HCT116 (cell line): ENCODE results near the gene MAML3. TPM values are rescaled to one million over a fixed set of nuclear protein-coding genes. Genes with fewer than 3 reads are reported as not detected.

Experiments used
- ATAC-seq: fragments of 200-7000 bp; cut with Tn5 transposase; 2 replicates; pipeline ENCODE4 v1.9.1; 2020; ENCODE audit warnings: mild to moderate bottlenecking, moderate library complexity
- BruUV-seq: library from RNA; stranded (reverse); fragments of 400-500 nt; replicated peaks from 2 replicates; lab custom pipeline; 2021; lab: Mats Ljungman, UMichigan
- CTCF ChIA-PET: fragments of 300-600 bp; sonication (Branson Sonifier 250); formaldehyde crosslinking; loops from one replicate; lab custom pipeline; 2021; ENCODE audit warnings: antibody characterized with exemption; lab: Charles Lee
- POLR2A ChIA-PET: fragments of 300-600, 350-600 bp; sonication (Branson Sonifier 250); formaldehyde crosslinking; loops from one replicate; lab custom pipeline; 2021; ENCODE audit warnings: antibody characterized with exemption; lab: Charles Lee
- RAD21 ChIA-PET, 2 experiments: fragments of 300-600 bp; sonication (Branson Sonifier 250); formaldehyde crosslinking; loops; one replicate each; lab custom pipeline; 2023; ENCODE audit warnings: low total read pairs in 2 of 2; ENCODE audit not compliant: uncharacterized antibody in 2 of 2, unreplicated experiment in 2 of 2, low non-redundant PET in 1 of 2; lab: Charles Lee
- DNase-seq: peaks from one replicate; pipeline ENCODE4 v3.0.0-alpha.2; 2010; ENCODE audit warnings: low read depth, low spot score
- H2AFZ ChIP-seq: fragments of 200-600 bp; shearing (Covaris generic), sonication (generic); 2 replicates; pipeline ENCODE4 v1.6.1; 2017; ENCODE audit warnings: low read depth, mixed run types, mixed read lengths, antibody characterized with exemption, low read length; ENCODE audit not compliant: poor library complexity, severe bottlenecking
- H3K27ac ChIP-seq: 2 replicates; pipeline ENCODE4 v1.5.1; 2012; ENCODE audit warnings: low read depth, low read length
- H3K27me3 ChIP-seq: fragments of 200-600 bp; sonication (generic); 2 replicates; pipeline ENCODE4 v1.6.1; 2016; ENCODE audit warnings: mixed run types, low read length, mixed read lengths; ENCODE audit not compliant: insufficient read depth
- H3K36me3 ChIP-seq, 2 experiments: fragments of 200-500 bp in 1 of 2; fragments of 200-600 bp in 1 of 2; sonication (Bioruptor generic) in 1 of 2; sonication (generic) in 1 of 2; 2 replicates each; pipeline versions ENCODE4 v1.5.1 to v1.6.1; 2014 to 2016; ENCODE audit warnings: low read length in 2 of 2, inconsistent platforms in 1 of 2, mixed read lengths in 1 of 2, mixed run types in 1 of 2; ENCODE audit not compliant: insufficient read depth in 2 of 2, control insufficient read depth in 1 of 2
- H3K4me1 ChIP-seq, 2 experiments: fragments of 200-600 bp in 1 of 2; sonication (generic) in 1 of 2; 2 replicates each; pipeline versions ENCODE4 v1.5.1 to v1.6.1; 2012 to 2017; ENCODE audit warnings: low read length in 2 of 2, inconsistent platforms in 1 of 2, mild to moderate bottlenecking in 1 of 2, mixed read lengths in 1 of 2, mixed run types in 1 of 2, moderate library complexity in 1 of 2; ENCODE audit not compliant: insufficient read depth in 2 of 2, control insufficient read depth in 1 of 2
- H3K4me2 ChIP-seq: fragments of 200-600 bp; sonication (generic); 2 replicates; pipeline ENCODE4 v1.6.1; 2017; ENCODE audit warnings: mixed run types, low read length, mixed read lengths
- H3K4me3 ChIP-seq, 2 experiments: fragments of 200-600 bp in 1 of 2; sonication (generic) in 1 of 2; replicated peaks in 1 of 2; 2 replicates each; pipeline ENCODE4 v1.5.1; 2011 to 2016; ENCODE audit warnings: low read length in 2 of 2, control low read depth in 1 of 2, low read depth in 1 of 2, mild to moderate bottlenecking in 1 of 2, mixed read lengths in 1 of 2, mixed run types in 1 of 2
- H3K79me2 ChIP-seq: fragments of 200-600 bp; sonication (generic); 2 replicates; pipeline ENCODE4 v1.6.1; 2017; ENCODE audit warnings: mild to moderate bottlenecking, mixed run types, low read length, moderate library complexity, mixed read lengths; ENCODE audit not compliant: insufficient read depth
- H3K9ac ChIP-seq: fragments of 200-600 bp; sonication (generic); 2 replicates; pipeline ENCODE4 v1.6.1; 2016; ENCODE audit warnings: low read length, mixed read lengths
- H3K9me2 ChIP-seq: fragments of 200-600 bp; sonication (generic), shearing (Covaris generic); 2 replicates; pipeline ENCODE4 v1.6.1; 2017; ENCODE audit warnings: mixed run types, mild to moderate bottlenecking, moderate library complexity; ENCODE audit not compliant: insufficient read depth
- H3K9me3 ChIP-seq, 2 experiments: fragments of 200-500 bp in 1 of 2; fragments of 200-600 bp in 1 of 2; sonication (Bioruptor generic) in 1 of 2; sonication (generic) in 1 of 2; 2 replicates each; pipeline ENCODE4 v1.6.1; 2014 to 2017; ENCODE audit warnings: low read length in 2 of 2, mixed read lengths in 2 of 2, inconsistent platforms in 1 of 2, low read depth in 1 of 2, mild to moderate bottlenecking in 1 of 2, mixed run types in 1 of 2, moderate library complexity in 1 of 2; ENCODE audit not compliant: control insufficient read depth in 1 of 2, insufficient read depth in 1 of 2
- H4K20me1 ChIP-seq: fragments of 200-600 bp; sonication (generic), shearing (Covaris generic); 2 replicates; pipeline ENCODE4 v1.6.1; 2017; ENCODE audit warnings: mixed run types, mild to moderate bottlenecking, moderate library complexity; ENCODE audit not compliant: insufficient read depth
- CBX3 ChIP-seq: IDR thresholded peaks from 2 replicates; pipeline ENCODE4 v1.6.1; 2012; ENCODE audit warnings: low read depth
- CTCF ChIP-seq, 3 experiments: fragments of 200-600 bp in 1 of 3; sonication (generic) in 1 of 3; IDR thresholded peaks in 2 of 3; conservative IDR thresholded peaks in 1 of 3; 2 replicates each; pipeline ENCODE4 v1.5.1; 2012 to 2017; ENCODE audit warnings: low read depth in 2 of 3, low read length in 2 of 3, antibody characterized with exemption in 1 of 3, borderline replicate concordance in 1 of 3, control low read depth in 1 of 3, mild to moderate bottlenecking in 1 of 3, mixed read lengths in 1 of 3, mixed run types in 1 of 3, moderate library complexity in 1 of 3; ENCODE audit not compliant: insufficient read depth in 1 of 3
- ELF1 ChIP-seq: IDR thresholded peaks from 2 replicates; pipeline ENCODE4 v1.6.1; 2012; ENCODE audit warnings: low read depth, borderline replicate concordance
- POLR2A ChIP-seq: IDR thresholded peaks from 2 replicates; pipeline ENCODE4 v1.7.0; 2011; ENCODE audit warnings: borderline replicate concordance; ENCODE audit not compliant: insufficient read depth, insufficient read length; ENCODE audit errors: extremely low read depth
- RAD21 ChIP-seq: IDR thresholded peaks from 2 replicates; pipeline ENCODE4 v1.6.1; 2012; ENCODE audit warnings: low read depth, mild to moderate bottlenecking
- SIN3A ChIP-seq: IDR thresholded peaks from 2 replicates; pipeline ENCODE4 v1.6.1; 2012; ENCODE audit warnings: low read depth
- SRF ChIP-seq: IDR thresholded peaks from 2 replicates; pipeline ENCODE4 v1.6.1; 2012; ENCODE audit warnings: low read depth
- TCF7L2 ChIP-seq: IDR thresholded peaks from 2 replicates; pipeline ENCODE4 v1.7.0; 2011; ENCODE audit warnings: borderline replicate concordance, inconsistent platforms; ENCODE audit not compliant: insufficient read depth, insufficient read length; ENCODE audit errors: extremely low read depth
- YY1 ChIP-seq: IDR thresholded peaks from 2 replicates; pipeline ENCODE4 v1.6.1; 2011; ENCODE audit warnings: low read length, low read depth, moderate library complexity, mild to moderate bottlenecking; ENCODE audit not compliant: insufficient replicate concordance; ENCODE audit errors: extremely low read depth
- intact Hi-C: fragments of 100-400 bp; cut with micrococcal nuclease; formaldehyde crosslinking; loops from 2 replicates; pipeline ENCODE4 v1.10.0; 2022
- total RNA-seq: library from RNA; stranded (reverse); gene quantifications from one replicate; pipeline ENCODE4 v1.2.1, GENCODE V29; 2021; ENCODE audit not compliant: unreplicated experiment
- TF ChIP-seq, protein P1 (sequence below): IDR thresholded peaks from 2 replicates; pipeline ENCODE4 v1.6.1; 2012; ENCODE audit warnings: low read depth
- TF ChIP-seq, protein P2 (sequence below): IDR thresholded peaks from 2 replicates; pipeline ENCODE4 v1.6.1; 2012

Gene MAML3
- total RNA-seq, 1 experiment from 2014 or later: 3.1 TPM

GRCh38 chr4:140057701-140058100 lies 96.3 kb downstream of the MAML3 start (continued):
- TF ChIP-seq, protein P1, sequence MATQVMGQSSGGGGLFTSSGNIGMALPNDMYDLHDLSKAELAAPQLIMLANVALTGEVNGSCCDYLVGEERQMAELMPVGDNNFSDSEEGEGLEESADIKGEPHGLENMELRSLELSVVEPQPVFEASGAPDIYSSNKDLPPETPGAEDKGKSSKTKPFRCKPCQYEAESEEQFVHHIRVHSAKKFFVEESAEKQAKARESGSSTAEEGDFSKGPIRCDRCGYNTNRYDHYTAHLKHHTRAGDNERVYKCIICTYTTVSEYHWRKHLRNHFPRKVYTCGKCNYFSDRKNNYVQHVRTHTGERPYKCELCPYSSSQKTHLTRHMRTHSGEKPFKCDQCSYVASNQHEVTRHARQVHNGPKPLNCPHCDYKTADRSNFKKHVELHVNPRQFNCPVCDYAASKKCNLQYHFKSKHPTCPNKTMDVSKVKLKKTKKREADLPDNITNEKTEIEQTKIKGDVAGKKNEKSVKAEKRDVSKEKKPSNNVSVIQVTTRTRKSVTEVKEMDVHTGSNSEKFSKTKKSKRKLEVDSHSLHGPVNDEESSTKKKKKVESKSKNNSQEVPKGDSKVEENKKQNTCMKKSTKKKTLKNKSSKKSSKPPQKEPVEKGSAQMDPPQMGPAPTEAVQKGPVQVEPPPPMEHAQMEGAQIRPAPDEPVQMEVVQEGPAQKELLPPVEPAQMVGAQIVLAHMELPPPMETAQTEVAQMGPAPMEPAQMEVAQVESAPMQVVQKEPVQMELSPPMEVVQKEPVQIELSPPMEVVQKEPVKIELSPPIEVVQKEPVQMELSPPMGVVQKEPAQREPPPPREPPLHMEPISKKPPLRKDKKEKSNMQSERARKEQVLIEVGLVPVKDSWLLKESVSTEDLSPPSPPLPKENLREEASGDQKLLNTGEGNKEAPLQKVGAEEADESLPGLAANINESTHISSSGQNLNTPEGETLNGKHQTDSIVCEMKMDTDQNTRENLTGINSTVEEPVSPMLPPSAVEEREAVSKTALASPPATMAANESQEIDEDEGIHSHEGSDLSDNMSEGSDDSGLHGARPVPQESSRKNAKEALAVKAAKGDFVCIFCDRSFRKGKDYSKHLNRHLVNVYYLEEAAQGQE: no peak
- TF ChIP-seq CBX3 (no peak), TCF7L2 (no peak), POLR2A (no peak), CTCF (IDR thresholded peaks at IDR 0.05 in 2 of 3, conservative IDR thresholded peaks at IDR 0.05 in 1 of 3; ENCODE audit: borderline replicate concordance in 1 of 3, insufficient read depth in 1 of 3, low read depth in 2 of 3, low read length in 2 of 3) (no peak)

DNA sequence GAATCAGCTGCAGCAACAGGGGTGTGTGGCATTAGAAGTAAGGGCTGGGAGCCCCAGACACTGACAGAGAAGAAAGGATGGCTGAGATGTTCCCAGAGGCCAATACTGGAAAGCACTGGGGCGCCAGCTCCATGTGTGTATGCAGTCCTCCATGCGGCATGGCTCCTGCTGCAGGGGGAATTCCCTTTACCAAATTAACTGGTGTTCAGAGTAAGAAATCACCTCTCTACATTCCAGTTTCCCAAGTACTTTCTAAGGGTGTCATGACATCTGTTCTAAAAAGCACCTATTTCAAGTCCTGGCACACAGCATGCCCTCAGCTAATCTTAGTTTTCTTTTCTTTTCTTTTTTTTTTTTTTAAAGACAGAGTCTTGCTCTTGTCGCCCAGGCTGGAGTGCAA lies 98.0 kb downstream of the MAML3 start:
- RAD21 ChIA-PET: no interaction called here
- Histone ChIP-seq H3K9ac (no peak overlapping the region), H3K79me2 (no peaks in the 10 kb centered on the region), H3K4me2 (no peak overlapping the region), H3K36me3 (no peaks in the 10 kb centered on the region), H2AFZ (no peak overlapping the region), H3K27ac (no peak overlapping the region), H3K9me2 (no peaks in the 10 kb centered on the region), H4K20me1 (no peaks in the 10 kb centered on the region), H3K27me3 (no peaks in the 10 kb centered on the region), H3K9me3 (no peaks in the 10 kb centered on the region)
- no peak for ATAC-seq
- CTCF ChIA-PET: interaction anchor here (0.7 kb wide), 1 partner anchor 43 kb away, joined by 3 read pairs; no protein-coding TSS in a partner anchor
- POLR2A ChIA-PET: no interaction called here
- no TSS peak for BruUV-seq
- no peak for DNase-seq
- TF ChIP-seq, protein P2, sequence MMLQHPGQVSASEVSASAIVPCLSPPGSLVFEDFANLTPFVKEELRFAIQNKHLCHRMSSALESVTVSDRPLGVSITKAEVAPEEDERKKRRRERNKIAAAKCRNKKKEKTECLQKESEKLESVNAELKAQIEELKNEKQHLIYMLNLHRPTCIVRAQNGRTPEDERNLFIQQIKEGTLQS: no peak
- TF ChIP-seq SRF (no peak), ELF1 (no peak), TCF7L2 (no peak), SIN3A (no peak), CBX3 (no peak), POLR2A (no peak), RAD21 (no peak), YY1 (no peak)
- TF ChIP-seq, protein P1: no peak
- TF ChIP-seq, all 23 proteins: peak for 0
- intact Hi-C loops: no loop called here
- peaks cover 0 to 3% of the 10 kb centered on the region in 2 experiments; a peak in 2 of 4 replicates for H3K4me1 ChIP-seq
- H3K4me3 ChIP-seq: no peak overlapping the region
